Activated CD4-positive, alpha-beta T cell treated with anti-CD3 and anti-CD28 coated beads, Interleukin-2, Interleukin-6, amounts not matched to agents 100 ng/mL and 50 ng/mL, durations not matched to agents 16 hours and 8 hours (primary cell): Measurements from ENCODE around the gene TRIM38.
"Not testable (repeated sequence)": the region's sequence is repeated elsewhere in the genome, so short reads cannot be mapped to it uniquely, and the experiment has no call there.

Source experiments
- DNase-seq: peaks from one replicate; pipeline ENCODE4 v3.0.0-alpha.2; 2020

Gene TRIM38

DNA sequence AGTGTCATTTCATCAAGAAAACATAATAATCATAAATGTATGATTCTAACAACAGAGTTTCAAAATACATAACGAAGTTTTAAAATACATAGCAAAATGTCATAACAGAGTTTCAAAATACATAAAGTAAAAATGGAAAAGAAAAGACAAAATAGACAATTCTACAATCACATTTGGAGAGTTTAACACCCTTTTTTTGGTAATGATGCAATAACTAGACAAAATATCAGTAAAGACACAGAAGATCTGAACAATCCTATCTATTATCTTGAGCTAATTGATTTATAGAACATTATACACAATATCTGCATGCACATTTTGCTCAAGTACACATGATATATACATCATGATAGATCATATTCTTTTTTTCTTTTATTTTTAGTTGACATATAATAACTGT is 18.7 kb upstream of the TRIM38 start:
- no peak for DNase-seq

DNA sequence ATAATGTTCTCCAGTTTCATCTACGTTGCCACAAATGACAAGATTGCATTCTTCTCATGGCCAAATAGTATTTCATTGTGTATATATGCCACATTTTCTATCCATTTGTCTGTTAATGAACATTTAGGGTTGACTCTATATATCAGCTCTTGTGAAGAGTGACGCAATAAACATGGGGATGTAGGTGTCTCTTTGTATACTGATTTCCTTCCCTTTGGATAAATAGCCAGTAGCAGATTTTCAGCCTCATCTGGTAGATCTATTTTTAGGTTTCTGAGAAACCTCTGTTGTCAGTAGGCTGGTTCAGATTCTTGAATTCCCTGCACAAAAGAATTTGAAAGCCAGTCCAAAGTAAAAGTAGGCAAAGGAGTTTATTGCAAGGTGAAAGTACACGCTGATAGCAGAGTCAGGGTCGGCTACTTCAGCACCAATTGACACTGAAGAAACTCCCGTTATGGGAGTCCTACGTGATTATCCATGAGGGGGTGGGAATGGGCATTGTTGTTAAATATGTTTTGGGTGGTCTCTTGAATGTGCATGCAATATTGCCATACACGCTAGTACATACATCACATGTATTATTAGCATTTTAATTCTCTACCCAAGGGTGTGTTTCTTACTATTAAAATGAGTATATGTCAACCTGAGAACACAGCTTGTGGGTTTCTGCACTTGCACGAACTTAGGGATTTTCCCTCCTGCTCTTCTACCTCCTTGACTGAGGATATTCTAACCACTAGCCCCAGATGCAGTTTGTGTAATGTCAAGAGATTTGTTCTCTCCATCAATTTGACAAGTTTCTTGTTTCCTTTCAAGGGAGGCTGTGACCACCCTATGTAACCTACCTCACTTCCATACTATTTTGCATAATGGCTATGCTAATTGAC is 17.7 kb upstream of the TRIM38 start:
- peak; percentile 73 for DNase-seq

DNA sequence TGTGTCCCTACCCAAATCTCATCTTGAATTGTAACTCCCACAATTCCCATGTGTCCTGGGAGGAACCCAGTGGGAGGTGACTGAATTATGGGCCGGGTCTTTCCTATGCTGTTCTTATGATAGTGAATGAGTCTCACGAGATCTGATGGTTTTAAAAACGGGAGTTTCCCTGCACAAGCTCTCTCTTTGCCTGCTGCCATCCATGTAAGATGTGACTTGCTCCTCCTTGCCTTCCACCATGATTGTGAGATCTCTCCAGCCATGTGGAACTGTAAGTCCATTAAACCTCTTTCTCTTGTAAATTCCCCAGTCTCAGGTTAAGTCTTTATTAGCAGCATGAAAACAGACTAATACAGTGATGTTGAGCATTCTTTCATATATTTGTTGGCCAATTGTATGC is 16.9 kb upstream of the TRIM38 start:
- DNase-seq = not testable (repeated sequence)

- DNase-seq = no peak
Observed at GRCh38 chr6:25946631-25947030, 16.0 kb upstream of the TRIM38 start.

DNA sequence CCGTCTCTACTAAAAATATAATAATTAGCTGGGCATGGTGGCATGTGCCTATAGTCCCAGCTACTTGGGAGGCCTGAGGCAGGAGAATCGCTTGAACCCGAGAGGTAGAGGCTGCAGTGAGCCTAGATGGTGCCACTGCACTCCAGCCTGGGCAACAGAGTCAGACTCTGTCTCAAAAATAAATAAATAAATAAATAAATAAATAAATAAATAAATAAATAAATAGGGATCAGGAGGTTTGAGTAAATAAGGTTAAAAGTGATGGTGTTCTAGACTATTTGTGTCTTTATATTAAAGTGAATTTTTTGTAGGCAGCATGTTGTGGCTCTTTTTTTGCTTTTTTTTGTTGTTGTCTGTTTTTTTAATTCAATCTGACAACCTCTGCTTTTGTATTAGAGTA is 15.1 kb upstream of the TRIM38 start:
- DNase-seq = not testable (repeated sequence)

DNA sequence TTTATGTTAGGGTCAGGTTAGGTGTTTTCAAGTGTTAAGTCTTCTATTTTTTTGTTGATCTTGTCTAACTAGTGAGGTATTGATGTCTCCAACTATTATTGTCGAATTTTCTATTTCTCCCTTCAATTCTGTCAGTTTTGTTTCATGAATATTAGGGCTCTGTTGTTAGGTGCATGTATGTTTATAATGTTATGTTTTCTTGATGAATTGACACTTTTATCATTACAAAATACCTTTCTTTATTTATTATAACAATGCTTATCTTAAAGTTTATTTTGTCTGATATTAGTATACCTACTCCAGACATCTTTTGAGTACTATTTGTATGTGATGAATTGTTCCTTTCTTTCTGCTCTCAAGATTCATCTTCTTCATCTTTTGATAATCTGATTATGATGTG is 12.9 kb upstream of the TRIM38 start:
- no peak for DNase-seq

DNA sequence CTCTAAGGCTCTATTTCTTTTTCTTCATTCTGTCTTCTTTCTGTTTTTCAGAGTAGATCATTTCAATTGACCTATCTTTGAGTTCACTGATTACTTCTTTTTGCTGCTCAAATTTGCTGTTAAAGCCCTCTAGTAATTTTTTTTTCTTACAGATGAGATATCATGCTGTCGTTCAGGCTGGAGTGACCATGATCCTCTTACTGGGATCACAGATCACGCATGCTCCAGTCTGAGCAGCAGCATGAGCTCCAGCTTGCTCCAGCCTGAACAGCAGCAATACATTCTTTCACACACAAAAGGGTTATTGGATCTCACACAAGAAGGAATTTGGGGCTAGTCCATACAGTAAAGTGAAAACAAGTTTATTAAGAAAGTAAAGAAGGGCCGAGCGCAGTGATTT is 12.3 kb upstream of the TRIM38 start:
- DNase-seq = no peak

DNA sequence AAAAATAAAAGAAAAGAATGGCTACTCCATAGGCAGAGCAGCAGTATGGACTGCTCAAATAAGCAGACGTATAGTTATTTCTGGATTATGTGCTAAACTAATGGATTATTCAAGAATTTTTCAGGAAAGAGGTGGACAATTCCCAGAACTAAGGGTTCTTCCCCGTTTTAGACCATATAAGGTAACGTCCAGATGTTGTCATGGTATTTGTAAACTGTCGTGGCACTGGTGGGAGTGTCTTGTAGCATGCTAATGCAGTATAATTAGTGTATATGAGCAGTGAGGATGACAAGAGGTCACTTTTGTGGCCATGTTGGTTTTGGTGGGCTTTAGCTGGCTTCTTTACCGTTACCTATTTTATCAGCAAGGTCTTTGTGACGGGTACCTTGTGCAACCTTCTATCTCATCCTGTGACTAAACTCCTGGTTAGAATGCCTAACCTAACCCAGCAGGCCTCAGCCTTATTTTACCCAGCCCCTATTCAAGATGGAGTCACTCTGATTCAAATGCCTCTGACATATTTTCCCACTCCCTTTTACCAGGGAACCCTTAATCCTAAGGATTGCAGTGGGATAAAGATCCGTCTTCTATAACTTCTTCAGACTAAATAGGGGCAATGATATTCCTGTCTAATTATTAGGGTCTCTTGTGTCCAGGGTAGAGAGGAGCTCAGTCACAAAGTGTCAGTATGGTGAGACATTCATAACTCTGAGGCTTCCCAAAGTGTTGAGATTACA is 11.1 kb upstream of the TRIM38 start:
- no peak for DNase-seq

- DNase-seq = no peak
Observed at GRCh38 chr6:25952535-25952934, 10.1 kb upstream of the TRIM38 start.

- no peak for DNase-seq
Observed at GRCh38 chr6:25953733-25954132, 8.9 kb upstream of the TRIM38 start.

GRCh38 chr6:25954756-25955155 is 7.8 kb upstream of the TRIM38 start:
- DNase-seq = no peak

DNA sequence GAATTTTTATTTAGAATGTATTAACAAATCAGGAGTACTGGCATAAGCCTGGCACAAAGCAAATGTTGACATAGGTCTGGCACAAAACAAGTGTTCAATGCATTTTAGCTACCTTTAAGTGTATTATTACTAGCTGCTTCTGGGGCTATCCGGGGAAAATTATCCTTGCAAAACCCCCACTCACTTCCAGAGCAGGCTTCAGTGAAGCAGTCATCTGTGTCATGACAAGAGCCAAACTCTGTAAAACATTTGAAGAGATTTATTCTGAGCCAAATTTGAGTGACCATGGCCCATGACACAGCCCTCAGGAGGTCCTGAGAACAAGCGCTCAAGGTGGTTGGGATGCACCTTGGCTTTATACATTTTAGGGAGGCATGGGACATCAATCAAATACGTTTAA is 6.4 kb upstream of the TRIM38 start:
- no peak for DNase-seq

- DNase-seq = no peak
Observed at GRCh38 chr6:25958700-25959162, 3.9 kb upstream of the TRIM38 start.

- DNase-seq = no peak
Observed at GRCh38 chr6:25959890-25960536, 2.6 kb upstream of the TRIM38 start.

DNA sequence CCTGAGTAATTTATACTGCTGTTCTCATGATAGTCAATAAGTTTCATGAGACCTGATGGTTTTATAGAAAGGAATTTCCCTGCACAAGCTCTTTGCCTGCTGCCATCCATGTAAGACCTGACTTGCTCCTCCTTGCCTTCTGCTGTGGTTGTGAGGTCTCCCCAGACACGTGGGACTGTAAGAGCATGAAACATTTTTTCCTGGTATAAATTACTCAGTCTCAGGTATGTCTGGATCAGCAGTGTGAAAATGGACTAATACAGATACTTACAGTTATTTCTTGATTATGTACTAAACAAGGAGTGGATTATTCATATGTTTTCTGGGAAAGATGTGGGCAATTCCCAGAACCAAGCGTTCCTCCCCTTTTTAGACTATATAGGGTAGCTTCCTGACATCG is 1.9 kb upstream of the TRIM38 start:
- peak; percentile 45 for DNase-seq

- DNase-seq = no peak
Observed at GRCh38 chr6:25961619-25962148, 918 bp upstream of the TRIM38 start.

- no peak for DNase-seq
Observed at GRCh38 chr6:25963426-25964123, 973 bp downstream of the TRIM38 start.

GRCh38 chr6:25965058-25965457 is 2.5 kb downstream of the TRIM38 start:
- DNase-seq = no peak

- peak; percentile 44 for DNase-seq
Observed at GRCh38 chr6:25966711-25967110, 4.1 kb downstream of the TRIM38 start.

- no peak for DNase-seq
Observed at GRCh38 chr6:25968769-25969168, 6.2 kb downstream of the TRIM38 start.

DNA sequence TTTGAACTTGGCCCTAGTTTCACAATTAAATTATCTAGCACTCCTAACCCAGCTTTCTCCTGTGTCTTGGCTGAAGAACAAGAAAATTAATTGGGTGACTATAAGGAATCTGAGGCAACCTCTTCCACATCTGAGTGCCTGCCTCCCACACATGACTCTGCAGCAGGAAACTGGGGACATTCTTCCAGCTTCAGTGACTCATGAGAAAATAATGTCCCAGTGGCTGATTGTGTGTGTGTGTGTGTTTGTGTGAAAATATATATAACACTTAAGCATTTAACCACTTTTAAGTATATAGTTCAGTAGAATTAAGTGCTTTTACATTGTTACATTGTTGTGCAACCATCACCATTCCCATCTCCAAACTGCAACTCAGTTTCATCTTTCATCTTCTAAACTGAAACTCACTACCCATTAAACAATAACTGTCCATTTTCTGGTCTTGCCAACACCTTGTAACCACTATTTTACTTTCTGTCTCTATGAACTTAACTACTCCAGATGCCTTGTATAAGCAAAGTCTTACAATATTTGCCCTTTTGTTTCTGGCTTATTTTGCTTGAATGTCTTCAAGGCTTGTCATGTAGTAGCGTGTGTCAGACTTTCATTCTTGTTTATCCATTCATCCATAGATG is 8.7 kb downstream of the TRIM38 start:
- no peak for DNase-seq

DNA sequence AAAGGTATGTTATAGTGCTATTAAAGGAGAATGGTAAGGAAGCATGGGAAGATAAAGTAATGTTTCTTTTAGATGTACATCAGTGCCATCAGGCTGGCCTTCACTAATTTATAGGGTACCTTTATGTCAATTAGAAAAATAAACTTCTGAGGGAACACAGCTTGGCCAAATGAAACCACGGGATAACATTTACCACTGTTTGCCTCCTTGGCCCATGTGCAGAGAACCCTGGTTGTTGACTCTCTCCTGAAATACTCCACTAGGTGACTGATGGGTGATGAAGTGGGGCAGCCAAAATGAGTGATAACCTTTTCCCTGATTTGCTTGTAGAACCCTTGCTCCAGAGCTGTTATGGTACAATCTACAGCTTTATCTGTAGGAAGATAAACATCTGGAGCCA is 9.5 kb downstream of the TRIM38 start:
- DNase-seq = no peak
